MM.1S (cell line): Measurements from ENCODE around the gene OR6Y1.

Experiments
- CTCF ChIP-seq: fragments of 300-600 bp; sonication (generic); IDR thresholded peaks from 2 replicates; pipeline ENCODE4 v1.5.1; 2016; ENCODE audit warnings: antibody characterized with exemption, low read length, mixed read lengths
- EZH2 ChIP-seq: fragments of 300-600 bp; sonication (generic); optimal IDR thresholded peaks from 2 replicates; pipeline ENCODE3; 2017; ENCODE audit warnings: low read depth, mild to moderate bottlenecking, antibody characterized with exemption, low read length, mixed read lengths
- EZH2phosphoT487 ChIP-seq: fragments of 300-600 bp; sonication (generic); IDR thresholded peaks from 2 replicates; pipeline ENCODE4 v1.6.1; 2018; ENCODE audit warnings: antibody characterized with exemption, low read length

GRCh38 chr1:158600735-158601134 lies 46.5 kb upstream of the OR6Y1 start:
- TF ChIP-seq CTCF, result no peak
- TF ChIP-seq EZH2phosphoT487, result no peak
- TF ChIP-seq EZH2, result no peak
